AG09309 (cell line): ENCODE measurements around the gene MRPL54.

Experiments used
- DNase-seq: peaks from one replicate; pipeline ENCODE4 v3.0.0-alpha.2; 2010; ENCODE audit warnings: low read depth
- H3K4me3 ChIP-seq: 2 replicates; pipeline ENCODE4 v1.5.1; 2011; ENCODE audit warnings: mild to moderate bottlenecking, low read depth, low read length, moderate library complexity; ENCODE audit not compliant: control insufficient read depth
- TF ChIP-seq, protein P1 (sequence below): IDR thresholded peaks from 2 replicates; pipeline ENCODE4 v1.5.1; 2011; ENCODE audit warnings: mild to moderate bottlenecking, low read depth, low read length, inconsistent platforms; ENCODE audit not compliant: insufficient read depth, control insufficient read depth; ENCODE audit errors: missing control alignments

MRPL54 gene

DNA sequence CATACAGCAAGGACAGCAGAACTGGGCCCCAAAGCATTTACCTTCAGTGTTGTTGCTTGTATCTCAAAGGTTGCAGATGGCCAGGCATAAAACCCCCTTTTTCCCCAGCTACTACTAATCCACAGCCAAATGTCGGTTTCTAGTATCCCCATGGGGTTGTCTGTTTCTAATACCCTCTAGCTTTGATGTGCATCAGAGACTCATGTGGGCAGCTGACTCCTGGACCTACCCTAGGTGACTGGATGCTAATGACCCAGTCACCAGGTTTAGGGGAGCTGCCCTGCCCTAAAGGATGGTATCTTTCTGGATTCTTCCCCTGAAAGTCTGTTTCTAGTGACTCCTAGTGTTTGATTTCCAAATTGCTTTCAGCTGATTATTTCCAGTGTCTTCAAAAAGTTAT is 30.4 kb upstream of the MRPL54 start:
- no peak overlapping the region for H3K4me3 ChIP-seq
- TF ChIP-seq, protein P1, sequence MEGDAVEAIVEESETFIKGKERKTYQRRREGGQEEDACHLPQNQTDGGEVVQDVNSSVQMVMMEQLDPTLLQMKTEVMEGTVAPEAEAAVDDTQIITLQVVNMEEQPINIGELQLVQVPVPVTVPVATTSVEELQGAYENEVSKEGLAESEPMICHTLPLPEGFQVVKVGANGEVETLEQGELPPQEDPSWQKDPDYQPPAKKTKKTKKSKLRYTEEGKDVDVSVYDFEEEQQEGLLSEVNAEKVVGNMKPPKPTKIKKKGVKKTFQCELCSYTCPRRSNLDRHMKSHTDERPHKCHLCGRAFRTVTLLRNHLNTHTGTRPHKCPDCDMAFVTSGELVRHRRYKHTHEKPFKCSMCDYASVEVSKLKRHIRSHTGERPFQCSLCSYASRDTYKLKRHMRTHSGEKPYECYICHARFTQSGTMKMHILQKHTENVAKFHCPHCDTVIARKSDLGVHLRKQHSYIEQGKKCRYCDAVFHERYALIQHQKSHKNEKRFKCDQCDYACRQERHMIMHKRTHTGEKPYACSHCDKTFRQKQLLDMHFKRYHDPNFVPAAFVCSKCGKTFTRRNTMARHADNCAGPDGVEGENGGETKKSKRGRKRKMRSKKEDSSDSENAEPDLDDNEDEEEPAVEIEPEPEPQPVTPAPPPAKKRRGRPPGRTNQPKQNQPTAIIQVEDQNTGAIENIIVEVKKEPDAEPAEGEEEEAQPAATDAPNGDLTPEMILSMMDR: no peak
- DNase-seq: no peak

DNA sequence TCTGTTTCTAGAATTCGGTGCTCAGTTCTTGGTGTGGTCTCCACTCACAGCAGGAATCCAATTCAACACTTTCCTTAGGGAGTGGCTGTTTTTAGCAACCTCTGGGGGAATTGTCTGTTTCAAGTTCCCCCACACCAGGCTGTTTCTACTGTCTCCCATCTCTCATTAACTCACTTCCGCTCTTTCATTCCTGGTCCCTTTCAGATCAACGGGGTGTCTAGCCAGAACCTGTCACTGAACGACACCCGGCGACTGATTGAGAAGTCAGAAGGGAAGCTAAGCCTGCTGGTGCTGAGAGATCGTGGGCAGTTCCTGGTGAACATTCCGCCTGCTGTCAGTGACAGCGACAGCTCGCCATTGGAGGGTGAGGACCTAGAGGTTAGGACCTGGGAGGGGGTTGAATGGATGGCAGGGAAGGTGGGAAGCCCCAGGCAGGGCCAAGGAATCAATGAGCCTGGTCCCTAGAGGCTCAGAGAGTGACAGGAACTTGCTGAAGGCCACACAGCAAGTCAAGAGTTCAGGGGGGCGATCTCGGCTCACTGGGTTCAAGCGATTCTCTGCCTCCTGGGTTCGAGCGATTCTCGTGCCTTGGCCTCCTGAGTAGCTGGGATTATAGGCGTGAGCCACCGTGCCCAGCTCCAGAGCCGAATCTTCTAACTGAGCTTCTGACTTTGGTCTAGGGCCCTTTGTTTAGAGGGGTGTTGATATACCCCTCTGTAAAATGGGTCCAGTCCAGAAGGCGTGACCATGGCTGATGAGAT is 28.8 kb upstream of the MRPL54 start:
- DNase-seq: no peak
- no peak overlapping the region for H3K4me3 ChIP-seq
- TF ChIP-seq, protein P1: no peak

DNA sequence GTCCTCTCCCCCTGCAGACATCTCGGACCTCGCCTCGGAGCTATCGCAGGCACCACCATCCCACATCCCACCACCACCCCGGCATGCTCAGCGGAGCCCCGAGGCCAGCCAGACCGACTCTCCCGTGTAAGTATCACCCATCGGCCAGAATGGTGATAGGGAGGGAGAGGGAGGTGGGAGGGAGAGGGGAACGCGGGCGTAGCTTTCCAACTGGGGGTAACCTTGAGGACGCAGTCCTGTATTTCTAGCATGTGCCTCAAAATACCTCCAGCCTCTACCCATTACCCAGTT is 28.2 kb upstream of the MRPL54 start:
- H3K4me3 ChIP-seq: no peak overlapping the region
- TF ChIP-seq, protein P1: no peak

GRCh38 chr19:3736106-3736724 is 26.3 kb upstream of the MRPL54 start:
- TF ChIP-seq, protein P1: no peak
- no peak for DNase-seq
- H3K4me3 ChIP-seq: no peak overlapping the region

More for the DNA sequence above, 28.2 kb upstream of the MRPL54 start:
- DNase-seq: no peak

- no peak for DNase-seq
- TF ChIP-seq, protein P1: no peak
- no peak overlapping the region for H3K4me3 ChIP-seq
Measured at GRCh38 chr19:3737487-3738205, 24.8 kb upstream of the MRPL54 start.

DNA sequence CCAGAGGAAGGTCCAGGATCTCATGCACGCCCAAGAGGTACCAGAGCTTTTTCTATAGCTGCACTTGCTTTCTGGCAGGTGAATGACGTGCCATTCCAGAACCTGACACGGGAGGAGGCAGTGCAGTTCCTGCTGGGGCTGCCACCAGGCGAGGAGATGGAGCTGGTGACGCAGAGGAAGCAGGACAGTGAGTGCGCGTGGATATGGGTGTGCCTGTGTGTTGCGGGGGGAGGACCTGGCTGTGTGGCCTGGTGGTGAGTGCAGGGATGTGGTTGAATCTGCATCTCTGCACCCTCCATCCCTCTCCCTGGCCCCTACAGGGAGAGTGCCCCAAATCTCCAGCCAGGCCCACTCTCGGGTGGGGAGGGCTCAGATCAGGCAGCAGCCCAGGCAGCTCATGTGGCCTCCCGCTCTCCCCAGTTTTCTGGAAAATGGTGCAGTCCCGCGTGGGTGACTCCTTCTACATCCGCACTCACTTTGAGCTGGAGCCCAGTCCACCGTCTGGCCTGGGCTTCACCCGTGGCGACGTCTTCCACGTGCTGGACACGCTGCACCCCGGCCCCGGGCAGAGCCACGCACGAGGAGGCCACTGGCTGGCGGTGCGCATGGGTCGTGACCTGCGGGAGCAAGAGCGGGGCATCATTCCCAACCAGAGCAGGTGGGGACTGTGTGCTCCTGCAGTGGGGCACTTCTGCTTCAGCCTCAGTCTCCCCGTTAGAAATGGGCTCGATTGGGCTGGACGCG is 23.8 kb upstream of the MRPL54 start:
- no peak overlapping the region for H3K4me3 ChIP-seq
- DNase-seq: no peak
- TF ChIP-seq, protein P1: no peak
